HG03039 (cell line): Measurements from ENCODE around the gene AUH.

Experiments used
- ATAC-seq: cut with Tn5 transposase; IDR thresholded peaks from one replicate; pipeline ENCODE4 v1.9.1; 2021; ENCODE audit warnings: mild to moderate bottlenecking, moderate library complexity; ENCODE audit not compliant: unreplicated experiment

AUH gene

GRCh38 chr9:91176426-91176825 is 185.3 kb downstream of the AUH start:
- no peak for ATAC-seq

- no peak for ATAC-seq
Observed at GRCh38 chr9:91174772-91175171, 186.9 kb downstream of the AUH start.

GRCh38 chr9:91172329-91172728 is 189.4 kb downstream of the AUH start:
- ATAC-seq: no peak

GRCh38 chr9:91170951-91171350 is 190.8 kb downstream of the AUH start:
- ATAC-seq: no peak

GRCh38 chr9:91166796-91167366 is 194.8 kb downstream of the AUH start:
- no peak for ATAC-seq

GRCh38 chr9:91164724-91165520 is 196.8 kb downstream of the AUH start:
- no peak for ATAC-seq
